Measurements from ENCODE around the gene SGCE.

SGCE gene

DNA sequence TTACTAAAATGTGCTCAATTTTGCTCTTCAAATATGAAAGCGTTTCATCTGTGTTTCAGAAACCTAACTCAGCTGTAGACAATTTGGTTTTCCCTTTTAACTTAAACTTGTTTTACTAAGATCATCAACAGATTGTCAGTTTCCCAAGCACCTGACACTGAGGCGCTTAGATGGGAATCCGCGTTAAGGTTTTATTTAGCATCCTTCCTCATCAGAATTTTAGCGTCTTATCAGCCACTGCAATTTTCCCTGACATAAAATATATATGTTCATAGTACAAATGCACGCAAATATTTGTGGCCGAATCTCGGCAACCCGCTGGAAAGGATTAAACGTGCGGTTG is 1.2 kb downstream of the SGCE start:
- TF ChIP-seq FOXP2 (optimal IDR thresholded peaks at IDR 0.05; ENCODE audit: borderline replicate concordance, extremely low read depth, extremely low read length, insufficient read depth) (no peak), SIN3A (IDR thresholded peaks at IDR 0.05; ENCODE audit: borderline replicate concordance, insufficient read depth, low read length) (no peak), TAF1 (IDR thresholded peaks at IDR 0.05; ENCODE audit: borderline replicate concordance, insufficient read depth, low read length) (no peak), POLR2AphosphoS5 (IDR thresholded peaks at IDR 0.05; ENCODE audit: low read depth, low read length) (no peak)
- TF ChIP-seq, protein P1, sequence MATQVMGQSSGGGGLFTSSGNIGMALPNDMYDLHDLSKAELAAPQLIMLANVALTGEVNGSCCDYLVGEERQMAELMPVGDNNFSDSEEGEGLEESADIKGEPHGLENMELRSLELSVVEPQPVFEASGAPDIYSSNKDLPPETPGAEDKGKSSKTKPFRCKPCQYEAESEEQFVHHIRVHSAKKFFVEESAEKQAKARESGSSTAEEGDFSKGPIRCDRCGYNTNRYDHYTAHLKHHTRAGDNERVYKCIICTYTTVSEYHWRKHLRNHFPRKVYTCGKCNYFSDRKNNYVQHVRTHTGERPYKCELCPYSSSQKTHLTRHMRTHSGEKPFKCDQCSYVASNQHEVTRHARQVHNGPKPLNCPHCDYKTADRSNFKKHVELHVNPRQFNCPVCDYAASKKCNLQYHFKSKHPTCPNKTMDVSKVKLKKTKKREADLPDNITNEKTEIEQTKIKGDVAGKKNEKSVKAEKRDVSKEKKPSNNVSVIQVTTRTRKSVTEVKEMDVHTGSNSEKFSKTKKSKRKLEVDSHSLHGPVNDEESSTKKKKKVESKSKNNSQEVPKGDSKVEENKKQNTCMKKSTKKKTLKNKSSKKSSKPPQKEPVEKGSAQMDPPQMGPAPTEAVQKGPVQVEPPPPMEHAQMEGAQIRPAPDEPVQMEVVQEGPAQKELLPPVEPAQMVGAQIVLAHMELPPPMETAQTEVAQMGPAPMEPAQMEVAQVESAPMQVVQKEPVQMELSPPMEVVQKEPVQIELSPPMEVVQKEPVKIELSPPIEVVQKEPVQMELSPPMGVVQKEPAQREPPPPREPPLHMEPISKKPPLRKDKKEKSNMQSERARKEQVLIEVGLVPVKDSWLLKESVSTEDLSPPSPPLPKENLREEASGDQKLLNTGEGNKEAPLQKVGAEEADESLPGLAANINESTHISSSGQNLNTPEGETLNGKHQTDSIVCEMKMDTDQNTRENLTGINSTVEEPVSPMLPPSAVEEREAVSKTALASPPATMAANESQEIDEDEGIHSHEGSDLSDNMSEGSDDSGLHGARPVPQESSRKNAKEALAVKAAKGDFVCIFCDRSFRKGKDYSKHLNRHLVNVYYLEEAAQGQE (IDR thresholded peaks at IDR 0.05; ENCODE audit: insufficient read depth in 1 of 2, low read depth in 2 of 2, low read length in 2 of 2), result no peak

DNA sequence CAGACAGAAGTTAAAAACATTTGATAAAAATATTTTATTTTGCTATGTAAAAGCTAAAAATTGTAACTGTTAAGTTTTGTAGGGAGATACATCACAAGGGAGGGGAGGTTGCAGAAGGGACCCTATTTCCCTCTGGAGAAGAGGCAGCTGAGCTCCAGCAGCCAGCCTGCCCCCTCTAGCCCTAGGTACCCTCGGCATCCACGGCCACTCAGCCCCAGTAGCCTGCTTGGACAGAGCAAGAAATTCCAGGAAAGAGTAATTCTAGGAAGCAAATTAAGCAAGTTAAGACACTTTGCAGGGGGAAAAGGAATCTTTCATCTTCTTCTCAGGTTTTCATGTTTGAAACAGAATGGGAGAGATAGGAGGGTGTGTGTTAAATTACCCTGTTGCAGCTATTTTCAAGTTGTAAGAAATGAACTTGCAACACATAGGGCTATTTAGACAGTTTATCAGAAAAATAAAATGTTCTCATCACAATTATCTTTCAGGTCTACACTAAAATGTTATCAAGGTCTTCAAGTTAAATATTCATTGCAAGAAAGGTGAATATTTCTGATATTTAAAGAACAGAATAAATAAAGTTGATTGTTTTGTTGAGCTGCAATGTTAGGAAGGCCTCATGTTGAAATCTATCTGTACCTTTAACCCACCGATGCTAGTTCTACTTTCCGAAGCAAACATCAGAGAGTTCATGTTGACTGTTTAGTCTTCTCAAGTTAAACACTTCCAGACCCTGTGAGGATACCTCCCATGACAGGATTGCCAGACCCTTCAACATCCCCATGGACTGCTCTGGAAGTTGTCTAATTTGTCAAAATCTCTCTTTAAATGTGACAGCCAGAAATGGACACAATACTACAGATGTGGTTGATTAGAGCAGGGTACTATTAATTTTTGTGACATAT is 5.5 kb downstream of the SGCE start:
- TF ChIP-seq, protein P1 (IDR thresholded peaks at IDR 0.05; ENCODE audit: insufficient read depth in 1 of 2, low read depth in 2 of 2, low read length in 2 of 2), result no peak

DNA sequence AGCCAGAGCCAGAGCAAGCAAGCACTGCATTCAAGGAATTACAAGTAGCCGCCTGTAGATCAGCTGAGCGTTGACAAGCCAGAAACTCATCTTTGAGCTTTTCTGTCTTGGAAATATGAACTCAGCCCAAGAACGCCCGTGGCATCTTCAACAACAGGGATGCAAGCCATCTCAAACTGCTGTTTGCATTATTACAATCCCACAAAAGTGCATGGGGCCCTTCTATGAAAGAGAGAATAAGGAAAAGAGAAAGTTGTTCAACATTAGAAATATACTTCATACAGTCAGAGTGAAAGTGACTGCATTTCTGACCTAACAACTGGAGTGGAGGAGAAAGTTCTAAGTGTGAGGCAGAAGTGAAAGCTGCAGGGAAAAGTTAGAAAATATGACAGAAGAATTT is 6.5 kb downstream of the SGCE start:
- TF ChIP-seq, protein P1 (IDR thresholded peaks at IDR 0.05; ENCODE audit: insufficient read depth in 1 of 2, low read depth in 2 of 2, low read length in 2 of 2), result no peak
- TF ChIP-seq SIN3A (IDR thresholded peaks at IDR 0.05; ENCODE audit: borderline replicate concordance, insufficient read depth, low read length), result no peak
- no peak for TF ChIP-seq TAF1 (IDR thresholded peaks at IDR 0.05; ENCODE audit: borderline replicate concordance, insufficient read depth, low read length)
- TF ChIP-seq POLR2AphosphoS5 (IDR thresholded peaks at IDR 0.05; ENCODE audit: low read depth, low read length), result no peak
- TF ChIP-seq FOXP2 (optimal IDR thresholded peaks at IDR 0.05; ENCODE audit: borderline replicate concordance, extremely low read depth, extremely low read length, insufficient read depth), result no peak

DNA sequence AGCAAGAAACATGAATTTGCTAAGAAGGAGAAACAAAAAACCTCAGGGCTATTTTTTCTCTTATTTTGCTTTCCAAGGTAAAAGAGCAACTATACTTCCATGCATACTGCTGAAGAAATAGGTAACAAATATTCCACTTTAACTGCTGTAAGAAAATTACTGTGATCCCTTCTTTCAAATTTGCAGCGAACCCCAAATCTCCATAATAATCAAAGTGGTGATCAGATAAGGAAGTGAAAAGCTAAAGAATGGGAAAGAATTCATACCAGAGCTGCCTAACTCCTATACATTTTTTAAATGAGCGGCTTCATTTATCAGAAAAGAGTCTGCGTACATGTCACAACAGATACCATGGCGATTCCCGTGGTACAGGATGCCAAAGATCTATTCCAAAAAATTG is 7.2 kb downstream of the SGCE start:
- TF ChIP-seq FOXP2 (optimal IDR thresholded peaks at IDR 0.05; ENCODE audit: borderline replicate concordance, extremely low read depth, extremely low read length, insufficient read depth) (no peak), SIN3A (IDR thresholded peaks at IDR 0.05; ENCODE audit: borderline replicate concordance, insufficient read depth, low read length) (no peak), TAF1 (IDR thresholded peaks at IDR 0.05; ENCODE audit: borderline replicate concordance, insufficient read depth, low read length) (no peak), POLR2AphosphoS5 (IDR thresholded peaks at IDR 0.05; ENCODE audit: low read depth, low read length) (no peak)
- TF ChIP-seq, protein P1 (IDR thresholded peaks at IDR 0.05; ENCODE audit: insufficient read depth in 1 of 2, low read depth in 2 of 2, low read length in 2 of 2), result no peak

DNA sequence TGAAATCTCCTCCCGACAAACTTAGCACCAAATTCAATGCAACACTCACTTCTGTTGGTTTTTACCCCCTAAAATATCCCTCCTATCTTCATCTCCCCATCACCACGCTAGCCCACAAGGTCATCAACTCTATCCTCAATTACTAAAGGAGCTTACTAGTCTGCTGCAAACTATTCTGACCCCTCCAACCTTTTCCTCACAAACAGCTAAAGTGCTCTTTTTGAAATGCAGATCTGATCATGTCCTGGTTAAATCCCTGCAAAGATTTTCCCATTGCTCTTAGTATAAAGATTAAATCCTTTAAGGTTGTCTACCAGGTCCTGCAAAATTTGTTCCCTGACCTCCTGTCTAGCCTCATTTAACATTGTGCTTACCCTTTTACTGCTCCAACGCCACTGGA is 8.6 kb downstream of the SGCE start:
- TF ChIP-seq, protein P1 (IDR thresholded peaks at IDR 0.05; ENCODE audit: insufficient read depth in 1 of 2, low read depth in 2 of 2, low read length in 2 of 2), result no peak
- TF ChIP-seq TAF1 (IDR thresholded peaks at IDR 0.05; ENCODE audit: borderline replicate concordance, insufficient read depth, low read length) (no peak), SIN3A (IDR thresholded peaks at IDR 0.05; ENCODE audit: borderline replicate concordance, insufficient read depth, low read length) (no peak), FOXP2 (optimal IDR thresholded peaks at IDR 0.05; ENCODE audit: borderline replicate concordance, extremely low read depth, extremely low read length, insufficient read depth) (no peak), POLR2AphosphoS5 (IDR thresholded peaks at IDR 0.05; ENCODE audit: low read depth, low read length) (no peak)
